Panc1 (cell line): Measurements from ENCODE around the gene MAP1A. TPM values are rescaled to one million over a fixed set of nuclear protein-coding genes. Genes with fewer than 3 reads are reported as not detected.

Experiments
- ATAC-seq: fragments of 200-7000 bp; cut with Tn5 transposase; 2 replicates; pipeline ENCODE4 v1.9.1; 2020; ENCODE audit warnings: mild to moderate bottlenecking, moderate library complexity
- BruUV-seq: library from RNA; stranded (reverse); fragments of 400-500 nt; replicated peaks from 2 replicates; lab custom pipeline; 2021; lab: Mats Ljungman, UMichigan
- CTCF ChIA-PET: fragments of 300-600 bp; sonication (Branson Sonifier 250); formaldehyde crosslinking; loops from one replicate; lab custom pipeline; 2022; ENCODE audit warnings: antibody characterized with exemption; lab: Charles Lee
- POLR2A ChIA-PET: fragments of 300-600 bp; sonication (Branson Sonifier 250); formaldehyde crosslinking; loops from one replicate; lab custom pipeline; 2022; ENCODE audit warnings: antibody characterized with exemption; lab: Charles Lee
- DNase-seq: peaks from one replicate; pipeline ENCODE4 v3.0.0-alpha.2; 2010; ENCODE audit warnings: low read depth, low spot score
- H3K27ac ChIP-seq: 2 replicates; pipeline ENCODE4 v1.5.1; 2011; ENCODE audit warnings: mild to moderate bottlenecking, low read length, inconsistent platforms
- H3K27me3 ChIP-seq: fragments of 200-500 bp; sonication (Bioruptor generic); 2 replicates; pipeline ENCODE4 v1.6.0; 2014; ENCODE audit warnings: low read length, inconsistent platforms; ENCODE audit not compliant: control insufficient read depth, insufficient read depth
- H3K36me3 ChIP-seq: fragments of 200-500 bp; sonication (Bioruptor generic); 2 replicates; pipeline ENCODE4 v1.5.1; 2014; ENCODE audit warnings: inconsistent platforms, mild to moderate bottlenecking, low read length, moderate library complexity; ENCODE audit not compliant: control insufficient read depth, insufficient read depth
- H3K4me1 ChIP-seq: 2 replicates; pipeline ENCODE4 v1.5.1; 2011; ENCODE audit warnings: inconsistent platforms, mild to moderate bottlenecking, low read length, moderate library complexity; ENCODE audit not compliant: control insufficient read depth, insufficient read depth
- H3K4me3 ChIP-seq, 2 experiments: 2 replicates each; pipeline ENCODE4 v1.5.1; 2011 to 2012; ENCODE audit warnings: low read depth in 2 of 2, low read length in 2 of 2, mild to moderate bottlenecking in 2 of 2, inconsistent platforms in 1 of 2, moderate library complexity in 1 of 2
- H3K9me3 ChIP-seq: fragments of 200-500 bp; sonication (Bioruptor generic); 2 replicates; pipeline ENCODE4 v1.5.1; 2014; ENCODE audit warnings: low read depth, mild to moderate bottlenecking, inconsistent platforms, low read length, moderate library complexity; ENCODE audit not compliant: control insufficient read depth, insufficient read depth
- CTCF ChIP-seq: fragments of 450-650 bp; IDR thresholded peaks from 2 replicates; pipeline ENCODE4 v1.5.1; 2017; ENCODE audit warnings: mild to moderate bottlenecking
- POLR2AphosphoS5 ChIP-seq: IDR thresholded peaks from 2 replicates; pipeline ENCODE4 v1.6.1; 2012; ENCODE audit warnings: mild to moderate bottlenecking, low read depth, low read length, moderate library complexity
- REST ChIP-seq, 2 experiments: IDR thresholded peaks; 2 replicates each; pipeline ENCODE4 v1.6.1; 2011 to 2012; ENCODE audit warnings: low read depth in 2 of 2, control low read depth in 1 of 2, low read length in 1 of 2, mild to moderate bottlenecking in 1 of 2, moderate library complexity in 1 of 2; ENCODE audit not compliant: insufficient read depth in 1 of 2
- SIN3A ChIP-seq: IDR thresholded peaks from 2 replicates; pipeline ENCODE4 v1.6.1; 2012; ENCODE audit warnings: low read depth, mild to moderate bottlenecking, low read length, moderate library complexity, borderline replicate concordance; ENCODE audit not compliant: insufficient read depth
- TCF7L2 ChIP-seq: IDR thresholded peaks from 2 replicates; pipeline ENCODE4 v1.6.1; 2011; ENCODE audit warnings: mild to moderate bottlenecking, low read depth, low read length, inconsistent platforms
- in situ Hi-C: cut with HindIII; loops from 2 replicates; pipeline ENCODE4 v1.10.0; 2016; ENCODE audit warnings: low sequenced_read_pairs, low pct_unique_long_range_greater_than_20kb
- intact Hi-C: fragments of 100-400 bp; cut with micrococcal nuclease; formaldehyde crosslinking; loops from one replicate; pipeline ENCODE4 v1.10.0; 2022; ENCODE audit not compliant: unreplicated experiment
- total RNA-seq: library from RNA; stranded (reverse); gene quantifications from one replicate; pipeline ENCODE4 v1.2.1, GENCODE V29; 2021; ENCODE audit not compliant: unreplicated experiment

The MAP1A gene
- total RNA-seq, 1 experiment from 2014 or later = 1.6 TPM

GRCh38 chr15:43505738-43506137 is 11.7 kb upstream of the MAP1A start:
- ATAC-seq = no peak
- in situ Hi-C loops = no loop called here
- intact Hi-C loops = no loop called here
- no TSS peak for BruUV-seq
- no peak for DNase-seq
- H3K4me3 ChIP-seq = no peak overlapping the region
- ChIA-PET CTCF (no interaction called here), POLR2A (no interaction called here)
- no peaks in the 10 kb centered on the region for H3K9me3 ChIP-seq
- no peaks in the 10 kb centered on the region for H3K27me3 ChIP-seq
- H3K4me1 ChIP-seq = no peaks in the 10 kb centered on the region; the same call in 1 of the 2 replicates
- H3K27ac ChIP-seq = no peak overlapping the region
- TF ChIP-seq TCF7L2 (no peak), REST (IDR thresholded peaks at IDR 0.05; ENCODE audit: insufficient read depth in 1 of 2, low read depth in 2 of 2, low read length in 1 of 2) (no peak), POLR2AphosphoS5 (no peak), SIN3A (no peak), CTCF (no peak)
- no peaks in the 10 kb centered on the region for H3K36me3 ChIP-seq

GRCh38 chr15:43508421-43508820 is 9.0 kb upstream of the MAP1A start:
- BruUV-seq = no TSS peak

More at GRCh38 chr15:43508421-43508820, 9.0 kb upstream of the MAP1A start:
- ATAC-seq = no peak
- Histone ChIP-seq H3K27me3 (no peaks in the 10 kb centered on the region), H3K9me3 (no peaks in the 10 kb centered on the region), H3K27ac (no peak overlapping the region), H3K36me3 (no peaks in the 10 kb centered on the region), H3K4me1 (peaks cover 7% of the 10 kb centered on the region; the same call in 1 of the 2 replicates), H3K4me3 (no peak overlapping the region)
- ChIA-PET POLR2A (interaction anchor here (0.7 kb wide), 3 partner anchors 15 to 31 kb away, joined by 3 to 7 read pairs (median 6); no protein-coding TSS in a partner anchor), CTCF (no interaction called here)
- intact Hi-C loops (no loop called here), in situ Hi-C loops (no loop called here)
- DNase-seq = no peak
- TF ChIP-seq CTCF (no peak), POLR2AphosphoS5 (no peak), REST (IDR thresholded peaks at IDR 0.05; ENCODE audit: insufficient read depth in 1 of 2, low read depth in 2 of 2, low read length in 1 of 2) (no peak), SIN3A (no peak), TCF7L2 (no peak)
